GM19023 (cell line): ENCODE results near the gene TMEM119.

Experiments
- ATAC-seq: cut with Tn5 transposase; IDR thresholded peaks from one replicate; pipeline ENCODE4 v1.9.1; 2021; ENCODE audit warnings: mild to moderate bottlenecking, moderate library complexity; ENCODE audit not compliant: unreplicated experiment

Gene TMEM119, protein sequence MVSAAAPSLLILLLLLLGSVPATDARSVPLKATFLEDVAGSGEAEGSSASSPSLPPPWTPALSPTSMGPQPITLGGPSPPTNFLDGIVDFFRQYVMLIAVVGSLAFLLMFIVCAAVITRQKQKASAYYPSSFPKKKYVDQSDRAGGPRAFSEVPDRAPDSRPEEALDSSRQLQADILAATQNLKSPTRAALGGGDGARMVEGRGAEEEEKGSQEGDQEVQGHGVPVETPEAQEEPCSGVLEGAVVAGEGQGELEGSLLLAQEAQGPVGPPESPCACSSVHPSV

GRCh38 chr12:108597559-108598471 lies at the start of gene TMEM119:
Gene TMEM119, minus strand, starts transcription at chr12:108598084. Its CDS starts 5,701 bp downstream, at chr12:108592383.
- ATAC-seq, result no peak

- ATAC-seq, result no peak
Measured at GRCh38 chr12:108646600-108647579, 49.0 kb upstream of the TMEM119 start.

GRCh38 chr12:108645686-108646599 lies 48.1 kb upstream of the TMEM119 start:
- ATAC-seq, result no peak

GRCh38 chr12:108644811-108645120 lies 46.9 kb upstream of the TMEM119 start:
- no peak for ATAC-seq

GRCh38 chr12:108643941-108644810 lies 46.3 kb upstream of the TMEM119 start:
- ATAC-seq, result no peak

DNA sequence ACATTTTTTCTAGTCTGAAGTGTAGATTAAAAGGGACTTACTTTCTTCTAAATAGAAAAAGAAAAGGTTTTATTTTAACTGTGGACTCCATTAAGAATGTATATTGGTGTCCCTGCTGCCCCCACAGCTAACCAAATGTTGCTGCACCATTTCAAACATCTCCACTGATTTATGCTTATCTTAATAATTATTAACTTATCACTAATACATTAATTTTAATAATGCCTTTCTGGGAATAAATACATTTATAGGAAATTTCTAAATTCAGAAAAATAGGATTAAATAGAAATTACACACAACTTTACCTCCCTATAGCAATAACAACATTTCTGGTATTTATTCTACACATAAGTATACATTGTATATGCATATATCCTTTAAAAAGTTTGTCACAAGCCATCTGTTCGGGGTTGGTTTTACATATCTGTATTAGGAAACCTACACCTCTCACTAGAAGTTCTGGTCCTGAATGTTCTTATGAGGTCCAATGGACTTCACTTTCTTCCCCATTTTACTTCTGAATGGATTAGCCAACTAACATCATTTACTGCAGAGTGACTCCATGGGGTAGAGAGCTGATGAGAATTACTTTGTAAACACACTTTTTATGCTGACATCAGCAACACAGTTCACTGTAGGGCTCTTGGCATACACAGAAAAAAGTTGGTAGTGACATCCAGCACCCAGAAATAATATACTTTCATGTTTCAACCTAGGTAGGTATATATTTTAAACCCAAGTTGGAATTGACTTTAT lies 45.2 kb upstream of the TMEM119 start:
- ATAC-seq, result no peak

GRCh38 chr12:108642269-108642870 lies 44.5 kb upstream of the TMEM119 start:
- no peak for ATAC-seq

- ATAC-seq, result no peak
Measured at GRCh38 chr12:108641446-108642268, 43.8 kb upstream of the TMEM119 start.

DNA sequence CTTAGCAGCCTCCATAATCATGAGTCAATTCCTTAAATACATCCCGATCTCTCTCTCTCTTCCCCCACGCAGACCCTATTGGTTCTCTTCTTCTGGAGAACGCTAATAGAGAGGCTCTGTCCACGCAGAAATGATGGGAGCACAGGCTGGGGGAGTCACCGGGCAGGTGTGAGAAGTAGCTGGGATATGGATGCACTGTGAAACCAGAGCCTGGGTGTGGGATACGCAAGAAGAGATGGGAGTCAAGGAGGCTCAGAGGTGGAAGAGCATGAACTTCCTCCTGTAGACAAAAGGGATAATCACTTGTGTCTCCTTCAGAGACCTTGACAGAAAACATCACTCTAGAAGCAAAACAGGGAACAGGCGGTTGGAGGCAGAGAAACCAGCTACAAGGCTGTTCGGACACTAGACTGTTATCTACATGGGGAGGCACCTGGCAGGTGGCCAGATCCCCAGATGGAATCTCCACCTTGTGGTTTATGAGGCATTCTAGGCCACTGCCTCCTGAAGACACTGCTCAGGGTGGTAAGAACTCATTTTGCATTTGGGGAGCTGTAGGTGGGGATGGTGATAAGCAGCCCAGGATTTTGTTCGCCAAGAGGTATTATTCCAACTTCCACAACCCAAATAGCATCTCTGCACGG lies 43.0 kb upstream of the TMEM119 start:
- ATAC-seq, result no peak

- no peak for ATAC-seq
Measured at GRCh38 chr12:108638997-108639822, 41.3 kb upstream of the TMEM119 start.

DNA sequence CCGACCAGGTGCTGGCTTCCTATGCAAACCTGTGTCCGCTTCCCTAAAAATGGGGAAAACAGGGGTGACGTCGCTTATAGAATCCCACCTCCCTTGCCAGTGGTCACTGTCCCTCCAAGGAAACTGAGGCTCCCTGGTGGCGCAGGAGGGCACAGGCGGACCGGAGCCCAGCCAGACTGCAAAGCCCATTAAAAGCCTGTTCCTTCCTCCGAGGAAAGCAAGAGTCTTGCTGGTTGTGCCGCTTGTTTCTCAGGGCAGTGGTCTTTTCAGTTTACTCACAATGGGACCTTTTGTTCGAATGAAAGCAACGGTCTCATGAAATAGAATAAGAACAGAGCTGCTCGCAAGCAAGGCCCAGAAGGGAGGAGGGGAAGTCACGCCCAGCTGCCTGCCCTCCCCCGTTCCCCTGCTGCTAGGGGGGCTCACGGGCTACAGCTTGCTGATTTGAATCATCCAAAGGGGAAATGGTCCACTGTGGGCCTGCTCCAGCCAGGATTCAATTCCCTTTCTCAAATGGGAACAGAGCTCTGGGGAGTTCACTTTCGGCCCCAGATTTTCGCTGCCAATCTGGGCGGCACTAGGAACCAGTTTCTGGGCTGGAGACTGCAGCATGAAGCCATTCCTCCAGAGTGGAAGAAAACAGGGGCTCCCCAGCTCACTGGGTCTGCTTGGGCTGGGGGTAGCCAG lies 40.4 kb upstream of the TMEM119 start:
- no peak for ATAC-seq

GRCh38 chr12:108637222-108637971 lies 39.5 kb upstream of the TMEM119 start:
- ATAC-seq, result no peak

DNA sequence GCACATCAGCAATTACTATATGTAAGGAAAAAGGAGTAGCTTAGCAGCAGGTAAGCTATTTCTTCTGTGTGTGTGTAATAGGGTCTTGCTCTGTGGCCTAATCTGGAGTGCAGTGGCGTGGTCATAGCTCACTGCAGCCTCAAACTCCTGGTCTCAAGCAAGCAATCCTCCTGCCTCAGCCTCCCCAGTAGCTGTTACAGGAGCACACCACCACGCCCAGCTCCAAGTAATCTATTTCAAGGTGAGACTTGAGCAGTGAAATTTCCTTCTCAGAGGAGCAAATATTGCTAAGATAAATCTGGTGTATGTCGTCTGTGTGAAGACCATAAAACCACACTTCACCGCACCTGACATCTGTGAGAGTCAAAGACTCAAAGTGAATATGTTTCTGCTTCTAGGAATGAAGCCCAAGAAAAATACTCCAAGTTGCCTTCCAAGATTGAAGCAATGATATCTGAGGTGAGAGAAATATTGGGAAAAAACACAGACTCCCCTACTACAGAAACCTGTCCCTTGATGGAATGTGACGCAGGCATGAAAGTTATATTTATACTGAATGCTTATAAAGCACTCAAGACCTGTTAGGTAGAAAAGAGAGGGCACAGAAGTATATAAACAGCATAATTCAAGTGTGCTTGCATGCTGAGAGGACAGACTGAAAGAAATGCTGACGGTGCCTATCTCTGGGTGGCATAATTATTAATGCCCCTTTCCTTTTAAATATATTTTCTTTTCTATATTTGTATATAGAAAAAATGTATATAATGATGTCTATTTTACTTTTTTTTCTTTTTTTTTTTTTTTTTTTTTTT lies 38.3 kb upstream of the TMEM119 start:
- ATAC-seq, result no peak
